GM19023 (cell line): ENCODE results near the gene RPS17.
A peak's percentile ranks its signal among the peaks of the same experiment; 100 is the strongest.

ENCODE experiments used
- ATAC-seq: cut with Tn5 transposase; IDR thresholded peaks from one replicate; pipeline ENCODE4 v1.9.1; 2021; ENCODE audit warnings: mild to moderate bottlenecking, moderate library complexity; ENCODE audit not compliant: unreplicated experiment

The RPS17 gene

GRCh38 chr15:82540055-82540983, at the start of gene RPS17:
RPS17 (minus strand) TSS chr15:82540457; CDS start chr15:82540428, 29 bp downstream.
- ATAC-seq = peak; percentile 94

GRCh38 chr15:82587805-82588204, 47.5 kb upstream of the RPS17 start:
- no peak for ATAC-seq

GRCh38 chr15:82585072-82585471, 44.8 kb upstream of the RPS17 start:
- no peak for ATAC-seq

GRCh38 chr15:82580713-82581112, 40.5 kb upstream of the RPS17 start:
- no peak for ATAC-seq

DNA sequence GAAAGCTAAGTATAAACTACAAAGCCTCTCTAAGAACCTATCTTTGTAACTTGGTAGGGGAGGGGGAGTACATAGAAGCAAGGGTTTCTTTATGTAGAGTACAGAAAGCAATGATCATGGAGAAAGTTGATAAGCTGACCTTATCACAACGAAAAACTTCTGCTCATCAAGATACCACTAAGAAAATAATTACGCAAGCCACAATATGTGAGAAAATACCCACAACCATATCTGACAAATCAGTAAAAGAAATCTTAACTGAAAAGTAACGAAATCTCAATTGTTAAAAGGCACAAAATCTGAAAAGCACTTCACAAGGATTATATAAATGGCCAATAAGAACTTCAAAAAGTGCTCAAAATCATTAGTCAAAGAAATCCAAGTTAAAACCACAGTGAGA, 35.1 kb upstream of the RPS17 start:
- no peak for ATAC-seq

- ATAC-seq = no peak
Measured at GRCh38 chr15:82572986-82573385, 32.7 kb upstream of the RPS17 start.

GRCh38 chr15:82572311-82572710, 32.1 kb upstream of the RPS17 start:
- ATAC-seq = no peak

DNA sequence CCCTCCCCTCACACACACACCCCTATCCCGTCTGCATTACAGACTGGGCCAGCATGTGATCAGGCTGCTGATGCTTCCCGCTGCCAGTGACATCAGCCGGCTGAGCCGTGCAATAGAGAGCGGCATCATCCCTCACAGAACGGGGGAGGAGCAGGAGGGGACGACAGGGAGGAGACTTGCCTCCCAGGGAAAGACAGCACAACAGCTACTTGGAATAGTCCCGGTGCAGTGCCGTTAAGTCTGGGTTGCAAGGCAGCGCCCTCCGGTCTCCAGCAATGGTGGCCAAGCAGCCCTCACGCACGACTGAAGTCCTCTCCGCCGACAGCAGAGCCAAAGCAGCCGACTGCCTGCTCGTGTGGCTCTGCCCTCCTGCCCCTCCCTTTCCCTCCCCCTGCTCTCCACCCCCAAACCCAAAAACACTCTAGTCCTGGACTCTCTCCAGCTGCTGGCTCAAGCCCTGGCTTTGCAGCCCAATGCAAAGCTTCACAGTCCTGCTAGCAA, 31.5 kb upstream of the RPS17 start:
- ATAC-seq = no peak

GRCh38 chr15:82570721-82571508, 30.7 kb upstream of the RPS17 start:
- ATAC-seq = no peak

- ATAC-seq = no peak
Measured at GRCh38 chr15:82569834-82570233, 29.6 kb upstream of the RPS17 start.

DNA sequence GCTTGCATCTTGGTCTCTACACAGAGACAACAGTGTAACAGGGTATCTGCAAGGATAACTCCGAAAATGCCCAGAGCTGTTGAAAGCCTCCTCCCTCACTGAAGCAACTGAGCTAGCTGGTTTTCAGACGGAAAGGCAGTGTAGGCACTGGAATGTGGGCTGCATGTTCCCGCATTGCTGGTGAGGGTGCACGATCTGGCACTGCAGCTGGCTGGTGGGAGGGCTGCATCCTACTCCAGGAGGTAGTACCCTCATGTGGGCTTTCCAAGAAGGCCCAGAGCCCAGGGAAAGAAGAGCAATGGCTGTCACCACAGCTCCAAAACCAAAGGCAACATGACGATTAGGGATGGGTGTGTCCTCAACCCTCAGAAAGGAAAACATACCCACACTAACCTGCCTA, 28.7 kb upstream of the RPS17 start:
- ATAC-seq = no peak

DNA sequence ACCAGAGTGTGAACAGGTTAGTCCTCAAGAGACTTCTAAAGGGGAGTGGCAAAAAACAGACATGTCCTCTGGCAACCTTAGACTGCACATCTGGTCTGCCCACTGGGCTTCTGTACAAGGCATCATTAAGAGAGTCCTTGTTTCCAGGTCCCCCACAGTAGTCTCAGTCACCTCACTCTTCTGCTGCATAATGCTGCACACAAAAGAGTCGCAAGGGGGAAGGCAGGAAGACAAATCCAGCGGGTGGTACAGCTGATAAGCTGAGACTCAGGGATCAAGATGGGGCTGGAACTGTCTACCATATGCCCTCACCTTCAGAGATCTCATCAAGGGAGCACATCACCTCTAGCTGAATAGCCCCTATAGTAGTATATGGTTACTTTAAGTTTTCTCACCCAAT, 27.4 kb upstream of the RPS17 start:
- no peak for ATAC-seq

- ATAC-seq = no peak
Measured at GRCh38 chr15:82566690-82567089, 26.4 kb upstream of the RPS17 start.

DNA sequence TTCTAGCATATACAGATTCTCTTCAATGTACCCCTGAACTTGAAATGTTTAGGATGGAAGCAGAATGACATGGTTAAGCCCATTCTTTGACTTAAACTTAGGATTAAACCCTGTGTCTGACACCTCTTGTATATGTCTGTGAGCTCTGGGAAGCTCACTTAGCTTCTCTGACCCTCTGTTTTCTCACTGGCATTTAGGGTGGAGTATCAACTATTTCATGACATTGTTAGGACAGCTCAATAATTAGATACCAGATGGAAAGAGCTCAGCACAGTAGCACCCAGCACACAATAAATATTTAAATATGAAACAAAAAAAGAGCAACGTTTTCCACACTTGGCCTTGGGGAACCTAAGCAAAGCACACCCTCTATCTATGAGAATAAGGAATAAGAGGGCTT, 18.2 kb upstream of the RPS17 start:
- ATAC-seq = no peak

- ATAC-seq = no peak
Measured at GRCh38 chr15:82556315-82557035, 16.2 kb upstream of the RPS17 start.

- ATAC-seq = no peak
Measured at GRCh38 chr15:82554849-82555248, 14.6 kb upstream of the RPS17 start.

GRCh38 chr15:82554351-82554750, 14.1 kb upstream of the RPS17 start:
- ATAC-seq = no peak

- no peak for ATAC-seq
Measured at GRCh38 chr15:82553846-82554245, 13.6 kb upstream of the RPS17 start.

GRCh38 chr15:82552861-82553260, 12.6 kb upstream of the RPS17 start:
- ATAC-seq = no peak

GRCh38 chr15:82551646-82552247, 11.5 kb upstream of the RPS17 start:
- ATAC-seq = peak; percentile 64

DNA sequence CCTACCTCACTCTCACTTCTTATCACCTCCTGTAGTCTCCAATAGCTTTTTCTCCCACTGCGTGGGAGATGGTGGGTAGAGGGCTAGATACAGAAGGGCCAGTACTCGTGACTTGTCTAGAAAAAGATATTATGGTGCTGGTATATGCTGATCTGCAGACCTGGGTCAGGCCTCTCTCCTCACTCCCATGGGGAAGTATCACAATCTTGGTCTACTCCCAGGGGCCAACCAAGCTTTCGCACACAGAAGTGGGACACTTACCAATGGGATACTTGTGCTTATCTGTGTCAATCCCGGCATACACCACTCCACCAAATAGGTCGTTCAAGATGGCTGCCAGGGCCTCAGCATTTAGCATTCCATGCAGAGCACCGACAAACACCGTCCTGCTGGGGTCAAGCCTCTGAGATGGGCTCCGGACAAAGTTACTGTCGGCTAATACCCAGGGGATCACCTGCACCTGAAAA, 9.0 kb upstream of the RPS17 start:
- no peak for ATAC-seq
